GM04503 (cell line): ENCODE results near the gene WIPF2.
"Not testable (repeated sequence)": the region's sequence is repeated elsewhere in the genome, so short reads cannot be mapped to it uniquely, and the experiment has no call there.

Source experiments
- DNase-seq: peaks from one replicate; pipeline ENCODE4 v3.0.0-alpha.2; 2012; ENCODE audit warnings: low read depth

WIPF2 gene

GRCh38 chr17:40295488-40296436 is 76.7 kb downstream of the WIPF2 start:
- DNase-seq: no peak

GRCh38 chr17:40297511-40297910 is 78.4 kb downstream of the WIPF2 start:
- no peak for DNase-seq

- DNase-seq: no peak
Measured at GRCh38 chr17:40298726-40299125, 79.6 kb downstream of the WIPF2 start.

DNA sequence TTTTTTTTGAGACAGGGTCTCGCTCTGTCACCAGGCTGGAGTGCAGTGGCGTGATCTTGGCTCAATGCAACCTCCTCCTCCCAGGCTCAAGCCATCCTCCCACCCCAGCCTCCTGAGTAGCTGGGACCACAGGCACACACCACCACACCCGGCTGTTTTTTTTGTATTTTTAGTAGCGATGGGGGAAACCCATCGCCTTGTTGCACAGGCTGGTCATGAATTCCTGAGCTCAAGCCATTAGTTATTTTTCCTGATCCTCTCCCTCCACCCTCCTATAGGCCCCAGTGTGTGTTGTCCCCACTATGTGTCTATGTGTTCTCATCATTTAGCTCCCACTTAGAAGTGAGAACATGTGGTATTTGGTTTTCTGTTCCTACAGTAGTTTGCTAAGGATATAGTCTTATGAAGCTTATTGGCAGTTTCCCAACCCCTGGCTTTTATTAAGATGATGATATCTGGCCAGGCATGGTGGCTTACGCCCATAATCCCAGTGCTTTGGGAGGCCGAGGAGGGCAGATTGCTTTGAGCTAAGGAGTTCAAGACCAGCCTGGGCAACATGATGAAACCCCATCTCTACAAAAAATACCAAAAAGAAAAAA is 80.2 kb downstream of the WIPF2 start:
- not testable (repeated sequence) for DNase-seq

DNA sequence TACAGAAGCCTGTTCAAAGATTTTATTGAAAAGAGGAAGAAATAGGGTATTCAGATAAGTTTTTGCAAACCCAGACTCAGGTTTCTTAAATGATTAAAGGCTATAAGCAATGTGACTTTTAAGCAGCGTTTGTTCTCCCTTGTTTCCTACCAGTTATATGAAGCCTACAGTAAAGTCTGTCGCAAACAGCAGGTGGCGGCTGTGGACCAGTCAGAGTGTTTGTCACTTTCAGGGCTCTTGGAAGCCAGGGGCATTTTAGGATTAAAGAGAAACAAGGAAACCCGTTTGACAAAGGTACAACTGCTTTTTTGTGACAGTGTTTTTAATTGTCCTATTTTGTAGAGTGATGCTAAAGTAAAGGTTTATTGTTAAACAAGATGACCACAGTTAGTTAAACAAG is 82.2 kb downstream of the WIPF2 start:
- no peak for DNase-seq

DNA sequence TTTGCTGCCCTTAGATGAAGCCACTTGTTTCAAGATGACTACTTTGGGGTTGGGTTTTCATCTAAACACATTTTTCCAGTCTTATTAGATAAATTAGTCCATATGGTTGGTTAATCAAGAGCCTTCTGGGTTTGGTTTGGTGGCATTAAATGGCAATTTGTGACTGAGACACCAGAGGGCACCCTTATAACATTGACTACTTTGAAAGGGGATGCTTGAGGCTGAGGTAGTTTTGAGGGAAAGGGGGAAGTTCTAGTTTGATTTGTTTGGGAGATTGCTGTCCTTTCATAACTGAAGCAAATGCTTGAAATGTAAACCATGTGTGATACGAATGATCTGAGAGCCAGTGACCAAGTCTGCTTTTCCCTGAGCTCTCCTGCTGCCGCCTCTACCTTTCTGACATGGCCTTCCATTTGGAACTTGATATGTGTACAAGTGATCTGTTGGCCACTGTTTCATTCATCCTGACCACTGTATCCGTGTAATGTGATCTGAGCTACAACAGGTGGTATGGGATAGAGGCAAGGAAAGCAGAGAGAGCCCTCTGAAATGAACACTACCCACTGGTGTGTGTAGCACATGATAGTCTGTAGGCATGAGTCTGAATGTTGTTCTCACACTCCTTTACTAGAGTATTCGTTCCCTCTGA is 84.0 kb downstream of the WIPF2 start:
- DNase-seq: peak; percentile 59

GRCh38 chr17:40303708-40304551 is 84.8 kb downstream of the WIPF2 start:
- DNase-seq: no peak

DNA sequence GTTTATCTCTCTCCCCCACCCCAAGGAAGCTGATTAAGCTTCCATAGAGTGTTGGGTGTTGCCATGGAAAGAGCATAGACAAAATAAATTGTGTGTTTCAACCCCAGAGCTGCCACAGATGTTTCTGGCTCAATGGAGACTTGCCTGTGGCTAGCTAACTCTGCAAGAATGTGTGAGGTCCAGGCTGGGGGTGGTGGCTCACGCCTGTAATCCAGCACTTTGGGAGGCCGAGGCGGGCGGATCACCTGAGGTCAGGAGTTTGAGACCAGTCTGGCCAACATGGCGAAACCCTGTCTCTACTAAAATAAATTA is 85.4 kb downstream of the WIPF2 start:
- peak; percentile 95 for DNase-seq

DNA sequence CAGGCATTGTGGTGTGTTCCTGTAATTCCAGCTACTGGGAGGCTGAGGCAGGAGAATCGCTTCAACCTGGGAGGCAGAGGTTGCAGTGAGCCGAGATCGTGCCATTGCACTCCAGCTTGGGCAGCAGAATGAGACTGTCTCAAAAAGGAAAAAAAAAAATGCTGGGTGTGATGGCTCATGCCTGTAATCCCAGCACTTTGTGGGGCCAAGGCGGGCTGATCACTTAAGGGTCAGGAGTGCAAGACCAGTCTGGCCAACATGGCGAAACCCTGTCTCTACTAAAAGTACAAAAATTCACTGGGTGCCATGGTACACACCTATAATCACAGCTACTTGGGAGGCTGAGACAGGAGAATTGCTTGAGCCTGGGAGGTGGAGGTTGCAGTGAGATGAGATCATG is 85.8 kb downstream of the WIPF2 start:
- DNase-seq: not testable (repeated sequence)

- no peak for DNase-seq
Measured at GRCh38 chr17:40306395-40306794, 87.3 kb downstream of the WIPF2 start.

DNA sequence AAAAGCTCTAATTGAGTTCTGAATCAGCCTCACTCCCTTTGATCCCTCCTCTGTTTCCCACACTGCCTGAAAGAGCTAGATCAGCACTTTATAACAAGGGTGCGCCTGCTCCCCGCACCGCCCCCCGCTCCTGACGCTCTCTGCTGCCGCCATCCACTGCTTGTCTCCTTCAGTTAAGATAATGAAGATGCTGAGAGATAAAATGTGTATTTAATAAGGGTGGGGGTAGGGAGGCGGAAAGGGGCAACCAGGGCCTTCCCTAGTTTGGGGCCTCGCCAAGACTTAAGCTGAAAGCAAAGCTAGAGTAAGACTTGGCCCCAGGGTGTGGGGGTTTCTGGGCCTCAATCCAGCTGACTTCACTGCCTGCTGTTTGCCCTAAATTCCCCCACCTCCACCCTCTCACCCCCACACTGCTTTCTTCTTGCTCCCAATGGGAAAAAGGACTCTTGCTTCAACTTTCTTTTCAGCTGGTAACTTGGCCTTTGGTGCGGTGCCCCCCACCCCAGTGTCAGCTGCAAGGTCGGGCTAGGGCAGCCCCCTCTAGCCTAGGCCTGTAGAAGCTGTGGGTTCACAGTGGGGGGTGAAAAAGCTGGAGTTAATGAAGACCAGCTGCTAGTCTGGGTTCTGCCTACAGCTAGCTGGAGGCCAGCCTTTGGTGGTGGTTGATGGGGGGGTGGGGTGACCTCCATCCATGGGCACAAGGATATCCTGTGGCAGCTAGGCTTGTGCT is 88.1 kb downstream of the WIPF2 start:
- no peak for DNase-seq

- DNase-seq: no peak
Measured at GRCh38 chr17:40307740-40308239, 88.7 kb downstream of the WIPF2 start.

- no peak for DNase-seq
Measured at GRCh38 chr17:40309031-40309948, 90.2 kb downstream of the WIPF2 start, which contains the start of gene RARA. RARA (plus strand) TSS chr17:40309180; CDS start chr17:40331219, 22,039 bp downstream.

DNA sequence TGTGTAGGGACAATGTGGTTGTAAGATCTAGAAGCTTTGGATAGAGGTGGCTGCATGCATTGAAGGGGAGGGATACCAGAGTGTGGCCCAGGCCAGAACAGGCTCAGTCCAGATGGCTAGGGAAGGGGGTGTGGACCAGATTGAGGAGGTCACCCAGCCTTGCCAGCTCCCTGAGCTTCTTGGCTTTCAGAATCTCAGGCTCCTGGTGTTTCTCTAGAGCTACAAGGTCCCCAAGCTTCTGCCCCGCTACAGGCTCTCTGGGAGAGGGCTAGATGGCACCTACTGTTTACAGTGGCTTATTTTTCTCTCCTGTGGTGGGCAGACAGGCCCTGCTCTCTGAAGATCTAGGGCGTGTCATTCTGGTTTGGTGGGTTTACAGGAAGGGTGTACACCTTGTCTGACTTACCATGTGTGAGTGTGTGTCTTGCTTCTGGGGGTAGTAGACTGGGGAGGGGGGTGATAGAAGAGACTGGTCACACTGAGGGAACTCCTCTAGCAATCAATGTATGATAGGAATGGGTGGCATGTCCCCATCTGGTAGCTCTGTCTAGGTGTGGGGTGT is 90.9 kb downstream of the WIPF2 start:
- DNase-seq: no peak

- no peak for DNase-seq
Measured at GRCh38 chr17:40310882-40311391, 91.8 kb downstream of the WIPF2 start.

GRCh38 chr17:40311575-40311974 is 92.5 kb downstream of the WIPF2 start:
- DNase-seq: no peak

GRCh38 chr17:40312131-40312731 is 93.1 kb downstream of the WIPF2 start:
- no peak for DNase-seq

- DNase-seq: no peak
Measured at GRCh38 chr17:40312893-40313667, 94.0 kb downstream of the WIPF2 start.
